H54 (cell line): ENCODE measurements around the gene AMBN.

Experiments used
- DNase-seq: peaks from one replicate; pipeline ENCODE4 v3.0.0; 2011; ENCODE audit warnings: low spot score, mixed read lengths; ENCODE audit not compliant: insufficient read length
- FAIRE-seq: peaks from 3 replicates; lab custom pipeline; 2011; peaks lifted over from hg19 to GRCh38; lab: Jason Lieb, UNC
- POLR2A ChIP-seq: IDR thresholded peaks from 2 replicates; pipeline ENCODE4 v1.6.1; 2011; ENCODE audit warnings: low read depth, mild to moderate bottlenecking, low read length

The AMBN gene

DNA sequence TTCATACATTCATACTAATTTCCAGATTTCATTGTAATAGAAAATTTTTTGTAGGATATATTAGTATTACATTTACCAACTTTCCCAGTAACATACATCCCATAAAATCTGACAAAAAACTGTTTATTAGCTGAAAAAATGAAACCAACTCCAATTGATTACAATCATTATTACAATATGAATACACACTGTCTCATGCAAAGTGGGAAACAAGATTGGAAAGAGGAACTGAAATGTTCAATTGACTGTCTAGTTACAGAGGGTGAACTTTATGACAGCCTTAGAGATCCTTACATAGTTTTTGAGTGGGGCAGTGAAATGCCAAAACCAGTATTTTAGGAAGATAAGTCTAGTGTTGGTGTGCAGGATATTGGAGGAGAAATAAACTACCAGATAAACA, 2.3 kb upstream of the AMBN start:
- TF ChIP-seq POLR2A, result no peak
- DNase-seq (no peak), FAIRE-seq (no peak)

DNA sequence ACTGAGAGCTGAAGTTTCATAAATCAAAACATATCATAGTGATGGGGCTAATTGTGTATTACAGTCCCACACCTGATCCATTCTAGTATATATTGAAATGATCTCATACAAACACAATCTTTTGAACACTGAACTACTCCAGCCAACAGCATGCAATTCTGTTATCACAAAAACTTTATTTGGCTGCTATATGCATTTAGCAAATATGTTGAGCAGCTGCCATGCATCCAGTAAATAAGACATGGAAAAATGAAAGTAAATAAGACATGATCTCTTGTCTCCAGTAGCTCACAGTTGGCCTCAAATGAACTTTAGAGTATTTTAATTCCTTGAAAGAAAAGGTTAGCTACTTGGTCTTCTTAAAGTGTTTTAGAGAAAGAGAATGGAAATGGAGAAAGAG, 2.1 kb downstream of the AMBN start:
- no peak for DNase-seq
- FAIRE-seq, result no peak
- no peak for TF ChIP-seq POLR2A

DNA sequence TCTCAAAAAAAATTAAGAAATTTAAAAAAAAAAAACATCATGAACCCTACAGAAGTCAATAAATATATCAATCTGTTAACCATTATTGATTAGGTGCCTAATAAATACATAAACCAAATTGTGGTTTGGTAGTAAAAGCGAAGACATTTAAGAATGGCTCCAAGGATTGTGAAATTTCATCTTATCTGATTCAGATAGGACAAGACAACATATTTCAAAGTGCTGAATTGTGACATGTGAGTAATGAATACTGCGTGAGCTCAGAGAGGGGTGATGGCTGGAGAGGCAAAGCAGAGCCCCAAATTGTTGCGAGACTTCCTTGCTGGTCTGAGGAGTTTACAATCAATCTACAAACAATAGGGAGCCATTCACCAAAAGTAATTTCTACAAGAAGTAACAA, 8.2 kb downstream of the AMBN start:
- FAIRE-seq (no peak), DNase-seq (no peak)
- no peak for TF ChIP-seq POLR2A

DNA sequence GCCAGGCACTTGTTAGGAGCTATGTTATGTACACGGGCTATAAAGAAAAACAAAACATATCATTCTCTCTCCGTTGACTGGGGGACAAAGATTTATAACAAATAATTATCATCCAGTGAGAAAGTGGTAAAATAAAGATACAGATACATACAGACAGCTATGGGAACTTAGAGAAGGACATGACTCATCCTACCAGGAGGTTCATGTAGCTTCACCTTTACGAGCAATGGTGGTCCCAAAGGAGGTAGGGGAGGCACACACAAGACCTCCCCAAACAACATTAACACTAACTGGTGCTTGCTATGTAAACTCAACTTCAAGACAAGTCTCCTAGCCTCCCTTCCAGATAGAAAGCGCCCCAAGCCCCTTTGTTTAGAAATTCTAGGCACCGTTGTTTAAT, 8.9 kb downstream of the AMBN start:
- DNase-seq (no peak), FAIRE-seq (no peak)
- no peak for TF ChIP-seq POLR2A

DNA sequence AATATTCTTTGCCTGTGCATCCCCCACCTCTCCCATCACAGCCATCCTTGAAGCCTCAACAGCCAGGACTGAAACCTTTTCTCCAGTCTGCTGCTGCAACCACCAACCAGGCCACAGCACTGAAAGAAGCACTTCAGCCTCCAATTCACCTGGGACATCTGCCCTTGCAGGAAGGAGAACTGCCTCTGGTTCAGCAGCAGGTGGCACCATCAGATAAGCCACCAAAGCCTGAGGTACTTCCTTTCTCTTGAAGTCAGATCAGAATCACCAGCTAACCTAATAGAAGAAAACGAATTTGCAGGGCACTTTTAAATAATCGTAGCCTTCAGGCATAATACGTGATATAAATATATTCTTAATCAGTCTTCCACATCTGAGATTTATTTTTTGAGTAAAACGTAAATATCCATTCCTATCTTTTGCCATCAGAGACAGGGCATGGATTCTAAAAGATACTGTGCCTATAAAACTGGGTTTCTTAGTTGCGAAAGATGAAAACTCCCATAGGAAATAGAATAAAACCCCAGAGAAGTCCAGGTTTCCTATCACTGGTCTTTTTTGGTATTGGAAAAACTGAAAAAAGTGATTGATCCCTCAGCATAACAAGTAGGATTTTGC, 9.5 kb downstream of the AMBN start:
- FAIRE-seq, result no peak
- TF ChIP-seq POLR2A, result no peak
- peak; percentile 7 for DNase-seq

GRCh38 chr4:70603856-70604255, 11.8 kb downstream of the AMBN start:
- FAIRE-seq (no peak), DNase-seq (no peak)
- TF ChIP-seq POLR2A, result no peak

- FAIRE-seq (no peak), DNase-seq (no peak)
- no peak for TF ChIP-seq POLR2A
Measured at GRCh38 chr4:70606459-70606858, 14.4 kb downstream of the AMBN start.

DNA sequence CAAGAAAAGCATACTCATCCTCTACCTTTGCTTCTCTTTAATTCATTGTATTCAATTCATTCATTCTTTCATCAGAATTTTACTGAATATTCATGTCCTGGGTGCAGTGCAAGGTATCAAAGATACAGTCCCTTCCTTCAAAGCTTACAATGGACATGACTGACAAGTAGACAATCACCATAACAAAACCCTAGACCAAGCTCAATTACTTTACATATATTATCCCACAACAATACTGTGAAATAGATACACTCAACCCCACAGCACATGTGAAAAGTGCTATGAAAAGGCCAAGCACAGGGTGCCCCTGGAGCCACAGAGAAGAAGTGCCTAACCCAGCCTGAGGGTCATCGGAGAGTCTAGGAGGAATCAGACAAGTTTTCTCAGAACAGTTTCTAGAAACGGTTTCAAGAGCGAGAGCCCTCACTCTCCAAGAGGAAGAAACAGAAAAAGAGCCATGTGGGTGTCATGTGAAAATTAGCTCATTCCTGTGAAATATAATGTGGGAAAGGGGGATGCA, 15.3 kb downstream of the AMBN start:
- FAIRE-seq (no peak), DNase-seq (no peak)
- no peak for TF ChIP-seq POLR2A

DNA sequence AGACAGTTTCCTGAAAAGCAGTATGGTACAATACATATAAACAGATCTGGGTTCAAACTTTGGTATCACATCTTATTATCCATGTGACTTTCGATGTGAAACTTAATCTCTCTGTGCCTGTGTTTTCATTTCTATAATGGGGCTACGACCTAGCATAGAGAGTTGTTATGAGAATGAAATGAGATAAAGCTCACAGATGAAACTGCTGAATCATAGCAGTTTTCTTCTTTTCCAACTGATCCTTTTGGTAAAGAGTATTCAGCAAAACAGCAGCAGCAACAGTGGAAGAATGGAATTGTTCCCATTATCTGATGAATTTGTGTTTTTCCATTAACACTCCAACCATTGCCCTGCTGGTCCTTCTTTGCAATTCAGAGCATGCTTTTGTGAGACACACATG, 16.3 kb downstream of the AMBN start:
- DNase-seq, result no peak
- FAIRE-seq, result no peak
- no peak for TF ChIP-seq POLR2A

DNA sequence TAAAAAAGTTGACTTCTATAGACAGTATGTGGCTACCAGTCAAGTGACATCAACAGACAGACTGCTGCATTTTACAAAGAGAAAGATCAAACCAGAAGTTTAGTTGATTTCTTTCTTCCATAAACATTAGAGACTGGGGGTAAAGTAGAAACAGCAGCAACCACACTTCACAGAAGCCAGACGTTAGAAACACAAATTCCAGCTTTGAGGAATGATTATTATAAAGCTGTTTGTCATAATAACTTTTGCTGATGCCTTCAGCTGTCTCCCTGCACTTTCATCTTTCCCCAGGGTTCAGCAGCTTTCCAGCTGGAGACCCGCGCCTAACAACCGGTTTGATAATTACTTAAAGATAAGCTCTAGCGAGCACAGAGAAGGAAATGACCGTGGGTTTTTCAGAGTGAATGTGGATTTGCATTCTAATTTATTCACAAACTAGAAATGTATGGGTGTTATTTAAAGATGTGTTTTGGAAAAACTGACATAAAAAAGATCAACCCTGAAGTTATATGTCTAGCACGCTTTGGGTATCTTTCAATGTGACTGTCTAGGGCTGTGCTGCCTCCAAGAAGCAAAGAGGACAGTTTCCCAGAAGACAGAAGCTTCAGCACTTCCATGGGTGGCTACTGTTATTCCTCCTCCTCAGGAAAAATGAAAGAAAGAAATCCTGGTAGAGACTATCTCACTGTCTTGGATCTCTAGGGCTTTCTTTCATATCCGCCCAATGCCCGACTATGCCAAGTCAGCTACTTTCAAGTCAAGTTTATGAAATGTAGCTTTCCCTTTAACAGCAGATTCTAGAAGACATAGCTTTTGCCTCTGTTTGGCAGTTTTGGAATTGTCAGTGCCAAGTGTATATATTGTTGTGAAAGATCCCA, 21.5 kb downstream of the AMBN start:
- TF ChIP-seq POLR2A, result no peak
- FAIRE-seq, result no peak
- no peak for DNase-seq

DNA sequence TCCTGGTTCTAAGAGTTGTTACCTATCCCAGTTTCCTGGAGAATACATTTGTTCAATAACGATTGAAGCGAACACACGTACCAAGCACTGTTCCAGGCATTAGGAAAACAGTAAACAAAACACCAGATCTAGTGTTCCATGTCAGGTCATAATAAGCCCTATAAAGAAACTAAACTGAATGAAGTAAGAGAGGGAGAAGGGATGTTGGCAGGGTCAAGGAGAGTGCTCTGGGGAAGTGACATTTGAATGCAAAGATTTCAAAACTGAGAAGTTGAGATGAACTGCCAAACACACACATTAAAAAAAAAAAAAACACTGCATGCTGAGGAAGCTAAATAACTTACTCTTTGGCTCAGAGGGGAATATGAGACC, 22.1 kb downstream of the AMBN start:
- DNase-seq (no peak), FAIRE-seq (no peak)
- no peak for TF ChIP-seq POLR2A

DNA sequence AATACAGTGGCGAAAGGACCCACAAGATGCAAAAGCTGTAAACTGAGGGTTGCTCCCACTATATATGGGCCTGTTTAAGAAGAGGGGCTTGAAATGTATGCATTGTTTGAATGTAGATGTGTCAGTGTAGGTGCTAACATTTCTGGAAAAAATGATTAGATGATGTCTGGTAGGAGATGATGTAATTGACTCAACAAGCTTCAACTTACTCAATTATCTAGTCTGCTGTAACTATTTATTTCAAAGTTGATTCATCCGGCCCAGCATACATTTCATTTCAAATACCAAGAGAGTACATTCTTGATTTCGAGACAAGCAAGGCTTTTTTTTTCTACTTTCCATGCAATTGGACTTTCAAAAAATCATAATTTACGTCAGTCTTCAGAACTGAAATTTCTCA, 27.2 kb downstream of the AMBN start:
- no peak for TF ChIP-seq POLR2A
- FAIRE-seq (no peak), DNase-seq (no peak)

- TF ChIP-seq POLR2A, result no peak
- no peak for DNase-seq
- FAIRE-seq, result no peak
Measured at GRCh38 chr4:70619778-70620177, 27.7 kb downstream of the AMBN start.

GRCh38 chr4:70623323-70623722, 31.3 kb downstream of the AMBN start:
- no peak for FAIRE-seq
- no peak for DNase-seq
- no peak for TF ChIP-seq POLR2A
